NOMO-1 (cell line): ENCODE data around the gene CHST12.

Experiments
- DNase-seq, 2 experiments: peaks; one replicate each; lab custom pipeline; 2025; ENCODE audit not compliant: unreplicated experiment in 2 of 2; lab: John Stamatoyannopoulos, UW

CHST12 gene

GRCh38 chr7:2403014-2403717, at the start of gene CHST12:
Gene CHST12, plus strand, starts transcription at chr7:2403611. Its CDS starts 29,029 bp downstream, at chr7:2432640.
- peak; percentile 94 to 96 for DNase-seq

- peak; percentile 76 to 80 for DNase-seq
Observed at GRCh38 chr7:2353936-2354185, 49.5 kb upstream of the CHST12 start.

GRCh38 chr7:2354186-2354938, 49.0 kb upstream of the CHST12 start, which contains the start of gene EIF3B:
Gene EIF3B, plus strand, starts transcription at chr7:2354827. Its CDS starts 95 bp downstream, at chr7:2354922.
- DNase-seq, result peak; percentile 78 to 90

GRCh38 chr7:2354939-2355704, 48.3 kb upstream of the CHST12 start:
- DNase-seq, result no peak

GRCh38 chr7:2355705-2356008, 47.8 kb upstream of the CHST12 start:
- DNase-seq, result no peak

GRCh38 chr7:2357165-2357564, 46.2 kb upstream of the CHST12 start:
- no peak for DNase-seq

GRCh38 chr7:2357571-2357970, 45.8 kb upstream of the CHST12 start:
- DNase-seq, result no peak

- DNase-seq, result no peak
Observed at GRCh38 chr7:2358968-2359527, 44.4 kb upstream of the CHST12 start.

- DNase-seq, result no peak
Observed at GRCh38 chr7:2359610-2360009, 43.8 kb upstream of the CHST12 start.

GRCh38 chr7:2360796-2361195, 42.6 kb upstream of the CHST12 start:
- no peak for DNase-seq

GRCh38 chr7:2362385-2363088, 40.9 kb upstream of the CHST12 start:
- DNase-seq, result no peak

- DNase-seq, result no peak
Observed at GRCh38 chr7:2369139-2369538, 34.3 kb upstream of the CHST12 start.

- no peak for DNase-seq
Observed at GRCh38 chr7:2371329-2371728, 32.1 kb upstream of the CHST12 start.

GRCh38 chr7:2372724-2373123, 30.7 kb upstream of the CHST12 start:
- no peak for DNase-seq

- DNase-seq, result no peak
Observed at GRCh38 chr7:2373124-2373556, 30.3 kb upstream of the CHST12 start.

GRCh38 chr7:2373646-2374045, 29.8 kb upstream of the CHST12 start:
- DNase-seq, result no peak

- no peak for DNase-seq
Observed at GRCh38 chr7:2374401-2374800, 29.0 kb upstream of the CHST12 start.

- no peak for DNase-seq
Observed at GRCh38 chr7:2374830-2375728, 28.3 kb upstream of the CHST12 start.

- no peak for DNase-seq
Observed at GRCh38 chr7:2376351-2377154, 26.9 kb upstream of the CHST12 start.
